Right lobe of liver (tissue), 4 donors: ENCODE data around the gene DLX2.

Experiments used
- POLR2A ChIP-seq: fragments of 450-650 bp; IDR thresholded peaks from one replicate; pipeline ENCODE4 v1.6.1; 2017; ENCODE audit warnings: antibody characterized with exemption, mild to moderate bottlenecking
- TF ChIP-seq, protein P1 (sequence below), 4 donors: fragments of 200-600 bp in 3 of 4; fragments of 450-650 bp in 1 of 4; IDR thresholded peaks; one replicate each; pipeline versions ENCODE4 v1.5.1 to v1.8.0; 2016 to 2022; ENCODE audit warnings: antibody characterized with exemption in 4 of 4, mild to moderate bottlenecking in 2 of 4
- donor health status: DM: no; HTN: no; CAD: no.
- donor health status: DM: no; HTN: no; CAD: no.
- donor health status: DM: no; HTN: yes; CAD: no.

DNA sequence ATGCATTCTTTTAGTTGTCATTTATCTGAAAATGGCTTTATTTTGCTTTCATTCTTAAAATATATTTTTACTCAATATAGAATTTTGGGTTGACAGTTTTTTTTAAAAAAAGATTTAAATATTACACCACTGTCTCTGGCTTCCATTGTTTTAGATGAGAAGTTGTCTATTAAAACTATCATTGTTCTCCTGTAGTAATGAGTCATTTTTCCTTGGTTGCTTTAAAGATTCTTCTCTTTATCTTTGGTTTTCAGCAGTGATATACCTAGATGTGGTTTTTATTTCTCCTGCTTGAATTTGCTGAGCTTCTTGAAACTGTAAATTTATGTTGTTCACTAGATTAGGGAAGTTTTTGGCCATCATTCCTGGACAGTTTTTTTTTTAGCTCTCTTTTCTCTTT lies 26.7 kb upstream of the DLX2 start:
- TF ChIP-seq, protein P1, sequence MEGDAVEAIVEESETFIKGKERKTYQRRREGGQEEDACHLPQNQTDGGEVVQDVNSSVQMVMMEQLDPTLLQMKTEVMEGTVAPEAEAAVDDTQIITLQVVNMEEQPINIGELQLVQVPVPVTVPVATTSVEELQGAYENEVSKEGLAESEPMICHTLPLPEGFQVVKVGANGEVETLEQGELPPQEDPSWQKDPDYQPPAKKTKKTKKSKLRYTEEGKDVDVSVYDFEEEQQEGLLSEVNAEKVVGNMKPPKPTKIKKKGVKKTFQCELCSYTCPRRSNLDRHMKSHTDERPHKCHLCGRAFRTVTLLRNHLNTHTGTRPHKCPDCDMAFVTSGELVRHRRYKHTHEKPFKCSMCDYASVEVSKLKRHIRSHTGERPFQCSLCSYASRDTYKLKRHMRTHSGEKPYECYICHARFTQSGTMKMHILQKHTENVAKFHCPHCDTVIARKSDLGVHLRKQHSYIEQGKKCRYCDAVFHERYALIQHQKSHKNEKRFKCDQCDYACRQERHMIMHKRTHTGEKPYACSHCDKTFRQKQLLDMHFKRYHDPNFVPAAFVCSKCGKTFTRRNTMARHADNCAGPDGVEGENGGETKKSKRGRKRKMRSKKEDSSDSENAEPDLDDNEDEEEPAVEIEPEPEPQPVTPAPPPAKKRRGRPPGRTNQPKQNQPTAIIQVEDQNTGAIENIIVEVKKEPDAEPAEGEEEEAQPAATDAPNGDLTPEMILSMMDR (IDR thresholded peaks at IDR 0.05): no peak
- TF ChIP-seq POLR2A: no peak
